T-helper 1 cell treated with Interleukin-12 subunit alpha and Interleukin-12 subunit beta and Interleukin-4 antibody, amounts not matched to agents 30 μg/mL and 1 μg/mL, for 36 hours (primary cell): Measurements from ENCODE around the gene GLYATL1B.
A peak's percentile ranks its signal among the peaks of the same experiment; 100 is the strongest.
"Not testable (repeated sequence)": the region's sequence is repeated elsewhere in the genome, so short reads cannot be mapped to it uniquely, and the experiment has no call there.

ENCODE experiments used
- H3K27ac Mint-ChIP-seq: one replicate; pipeline ENCODE4 v1.8.0; 2021; ENCODE audit warnings: mild to moderate bottlenecking, mixed read lengths
- H3K27me3 Mint-ChIP-seq: one replicate; pipeline ENCODE4 v1.8.0; 2021; ENCODE audit warnings: low read depth, mixed read lengths
- H3K36me3 Mint-ChIP-seq: one replicate; pipeline ENCODE4 v1.8.0; 2021; ENCODE audit warnings: low read depth, mixed read lengths
- H3K4me1 Mint-ChIP-seq: one replicate; pipeline ENCODE4 v1.8.0; 2021; ENCODE audit warnings: low read depth, mixed read lengths
- H3K4me3 Mint-ChIP-seq: one replicate; pipeline ENCODE4 v1.8.0; 2021; ENCODE audit warnings: mild to moderate bottlenecking, moderate library complexity, mixed read lengths
- H3K9me3 Mint-ChIP-seq: one replicate; pipeline ENCODE4 v1.8.0; 2021; ENCODE audit warnings: mixed read lengths

Gene GLYATL1B

DNA sequence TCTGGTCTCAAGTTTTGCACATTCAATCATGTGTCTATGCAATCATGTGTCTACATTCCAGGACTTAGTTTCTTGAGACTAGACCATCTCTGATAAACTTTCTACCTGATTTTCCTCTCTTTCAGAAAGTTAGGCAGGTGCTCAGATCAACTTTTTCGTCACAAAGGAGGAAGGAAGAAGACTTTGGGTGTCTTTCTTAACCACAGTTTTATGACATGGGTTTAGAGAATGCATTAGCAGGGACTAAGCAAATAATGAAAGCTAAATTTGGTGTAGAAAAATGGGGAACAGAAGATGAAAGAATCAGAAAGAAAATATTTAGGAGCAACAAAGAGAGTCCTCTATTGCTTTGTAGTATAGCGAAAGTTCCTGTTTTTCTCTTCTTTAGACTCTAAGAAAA lies 7.7 kb upstream of the GLYATL1B start:
- no peak overlapping the region for H3K27ac Mint-ChIP-seq
- H3K4me1 Mint-ChIP-seq = no peaks in the 10 kb centered on the region
- H3K27me3 Mint-ChIP-seq = peaks cover 24% of the 10 kb centered on the region
- H3K9me3 Mint-ChIP-seq = no peaks in the 10 kb centered on the region
- no peak overlapping the region for H3K4me3 Mint-ChIP-seq
- no peaks in the 10 kb centered on the region for H3K36me3 Mint-ChIP-seq

DNA sequence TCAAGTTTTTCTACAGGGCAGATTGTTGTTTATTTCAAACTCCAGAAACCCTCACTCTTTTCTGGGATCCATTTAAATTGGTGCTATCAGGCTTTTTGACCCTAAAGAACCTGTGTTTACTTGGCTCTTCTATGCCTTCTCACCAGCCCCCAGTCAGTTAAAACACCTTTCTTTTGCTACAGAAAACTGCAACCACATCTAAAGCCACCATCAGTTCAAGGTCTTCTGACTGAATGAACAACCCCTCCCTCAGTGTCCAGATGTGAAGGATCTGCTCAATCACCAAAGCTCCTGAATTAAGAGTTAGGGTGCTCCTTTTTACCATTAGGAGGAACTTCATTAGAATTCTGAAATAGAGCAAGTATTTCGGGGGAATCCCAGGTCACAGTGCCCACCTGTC lies 7.0 kb upstream of the GLYATL1B start:
- H3K4me3 Mint-ChIP-seq = no peak overlapping the region
- peaks cover 27% of the 10 kb centered on the region for H3K27me3 Mint-ChIP-seq
- no peaks in the 10 kb centered on the region for H3K9me3 Mint-ChIP-seq
- no peaks in the 10 kb centered on the region for H3K4me1 Mint-ChIP-seq
- no peaks in the 10 kb centered on the region for H3K36me3 Mint-ChIP-seq
- H3K27ac Mint-ChIP-seq = no peak overlapping the region

DNA sequence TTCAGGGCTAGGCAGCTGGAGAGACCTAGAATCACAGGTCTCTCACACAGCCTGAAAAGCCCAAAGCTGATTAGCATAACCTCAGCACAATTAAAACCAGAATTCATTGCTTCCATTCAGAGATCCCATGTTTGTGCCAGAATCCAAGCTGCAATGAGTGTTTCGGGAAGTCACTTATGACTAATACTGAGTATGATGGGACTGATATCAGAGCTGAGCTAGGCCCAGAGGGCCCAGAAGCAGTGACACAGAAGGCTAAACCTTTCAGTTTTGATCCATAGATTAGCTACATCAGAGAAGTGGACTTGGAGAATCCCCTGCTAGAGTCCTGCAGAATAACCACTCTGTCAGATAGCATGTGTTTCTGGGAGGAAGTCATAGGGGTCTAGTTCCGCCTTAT lies 5.7 kb upstream of the GLYATL1B start:
- H3K36me3 Mint-ChIP-seq, H3K4me1 Mint-ChIP-seq, H3K9me3 Mint-ChIP-seq: not testable (repeated sequence)

DNA sequence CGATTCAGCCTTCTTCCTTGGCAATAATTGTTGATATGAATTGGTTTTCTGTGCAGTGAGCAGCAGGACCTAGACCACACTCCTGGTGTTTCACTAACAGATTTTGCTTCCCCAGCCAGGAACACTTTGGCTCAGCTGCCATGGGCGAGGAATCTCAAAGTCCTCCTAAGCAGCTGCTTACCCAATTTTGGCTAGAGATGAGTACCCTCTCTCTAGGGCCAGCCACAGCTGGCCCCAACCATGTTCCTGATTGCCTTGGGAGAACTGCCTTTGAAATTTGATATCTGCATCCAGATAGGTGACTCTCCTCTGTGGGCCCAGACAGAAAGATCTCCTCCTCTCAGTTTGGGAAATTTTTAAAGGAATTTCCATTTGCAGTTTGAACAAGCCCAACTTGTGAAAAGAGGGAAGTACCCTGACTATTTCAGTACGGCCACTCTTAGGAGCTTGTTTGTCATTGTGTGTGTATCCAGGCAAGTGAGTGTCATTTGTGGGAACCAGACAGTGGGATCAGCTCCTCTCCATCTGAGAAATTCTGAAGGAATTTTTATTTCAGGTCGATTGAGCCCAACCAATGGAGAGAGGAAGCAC lies 4.6 kb upstream of the GLYATL1B start:
- peaks cover 17% of the 10 kb centered on the region for H3K27me3 Mint-ChIP-seq
- not testable (repeated sequence) for H3K27ac Mint-ChIP-seq, H3K9me3 Mint-ChIP-seq, H3K4me3 Mint-ChIP-seq, H3K36me3 Mint-ChIP-seq, H3K4me1 Mint-ChIP-seq

More for the DNA sequence above, 5.7 kb upstream of the GLYATL1B start:
- H3K27me3 Mint-ChIP-seq = peaks cover 17% of the 10 kb centered on the region
- not testable (repeated sequence) for H3K4me3 Mint-ChIP-seq, H3K27ac Mint-ChIP-seq

DNA sequence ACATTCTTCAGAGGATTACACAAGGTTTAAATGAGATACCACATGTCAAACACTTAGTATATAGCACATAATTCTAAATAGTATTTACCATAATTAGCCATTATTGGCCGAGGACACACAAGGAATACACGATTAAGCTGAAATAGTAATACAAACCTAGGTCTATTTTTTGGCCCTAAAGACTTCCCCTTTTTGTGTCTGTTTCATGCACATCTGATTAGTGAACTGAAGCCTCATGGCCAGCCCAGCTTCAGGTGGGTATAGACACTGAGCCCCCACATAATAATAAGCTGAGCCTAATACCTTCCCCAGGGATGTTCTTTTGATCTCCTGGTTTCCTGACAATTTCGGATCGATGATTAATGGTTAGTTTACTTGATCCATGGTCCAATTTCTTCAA lies 2.1 kb downstream of the GLYATL1B start:
- Mint-ChIP-seq H3K27me3 (peaks cover 27% of the 10 kb centered on the region), H3K9me3 (no peaks in the 10 kb centered on the region), H3K4me1 (no peaks in the 10 kb centered on the region), H3K4me3 (no peak overlapping the region), H3K27ac (no peak overlapping the region), H3K36me3 (no peaks in the 10 kb centered on the region)

DNA sequence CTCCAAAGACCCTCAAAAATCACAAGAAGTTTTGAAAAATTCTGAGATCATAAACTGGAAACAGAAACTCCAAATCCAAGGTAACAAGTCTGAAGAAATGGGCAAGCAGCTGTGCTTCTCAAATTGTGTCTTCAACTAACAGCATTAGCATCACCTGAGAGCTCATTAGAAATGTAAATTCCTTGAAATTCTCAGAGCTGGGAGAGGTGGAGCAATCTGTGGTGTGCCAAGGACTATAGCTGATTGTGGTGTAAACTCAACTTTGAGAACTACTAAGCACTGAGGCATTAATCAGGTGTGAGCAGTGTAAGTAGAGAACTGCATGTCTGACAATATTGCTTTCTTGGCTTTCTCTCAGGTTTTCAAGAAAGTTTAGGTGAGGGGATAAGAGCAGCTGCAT lies 7.5 kb downstream of the GLYATL1B start:
- H3K27ac Mint-ChIP-seq, H3K9me3 Mint-ChIP-seq, H3K4me1 Mint-ChIP-seq, H3K4me3 Mint-ChIP-seq, H3K36me3 Mint-ChIP-seq: not testable (repeated sequence)
- H3K27me3 Mint-ChIP-seq = peaks cover 22% of the 10 kb centered on the region

DNA sequence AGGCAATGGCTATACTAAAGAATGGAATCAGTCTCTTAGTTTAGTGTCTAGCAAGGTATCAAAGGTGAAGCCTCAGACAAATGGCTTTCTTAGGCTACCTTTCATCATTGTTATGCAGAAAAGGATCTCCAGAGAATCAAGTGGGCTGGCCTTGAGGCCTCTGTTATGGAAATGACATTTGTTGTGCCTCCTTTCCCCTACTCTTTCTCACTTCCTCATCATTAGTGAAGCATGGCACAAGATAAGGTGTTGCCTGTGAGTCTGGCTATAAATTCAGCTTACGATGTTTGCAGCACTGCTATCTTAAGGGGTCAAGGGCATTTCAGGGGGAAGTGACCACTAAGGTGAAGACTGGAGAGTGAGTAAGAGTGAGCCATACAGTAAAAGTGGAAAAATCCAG lies 9.1 kb downstream of the GLYATL1B start:
- H3K4me1 Mint-ChIP-seq, H3K4me3 Mint-ChIP-seq, H3K36me3 Mint-ChIP-seq, H3K27ac Mint-ChIP-seq, H3K9me3 Mint-ChIP-seq: not testable (repeated sequence)
- H3K27me3 Mint-ChIP-seq = peaks cover 24% of the 10 kb centered on the region

DNA sequence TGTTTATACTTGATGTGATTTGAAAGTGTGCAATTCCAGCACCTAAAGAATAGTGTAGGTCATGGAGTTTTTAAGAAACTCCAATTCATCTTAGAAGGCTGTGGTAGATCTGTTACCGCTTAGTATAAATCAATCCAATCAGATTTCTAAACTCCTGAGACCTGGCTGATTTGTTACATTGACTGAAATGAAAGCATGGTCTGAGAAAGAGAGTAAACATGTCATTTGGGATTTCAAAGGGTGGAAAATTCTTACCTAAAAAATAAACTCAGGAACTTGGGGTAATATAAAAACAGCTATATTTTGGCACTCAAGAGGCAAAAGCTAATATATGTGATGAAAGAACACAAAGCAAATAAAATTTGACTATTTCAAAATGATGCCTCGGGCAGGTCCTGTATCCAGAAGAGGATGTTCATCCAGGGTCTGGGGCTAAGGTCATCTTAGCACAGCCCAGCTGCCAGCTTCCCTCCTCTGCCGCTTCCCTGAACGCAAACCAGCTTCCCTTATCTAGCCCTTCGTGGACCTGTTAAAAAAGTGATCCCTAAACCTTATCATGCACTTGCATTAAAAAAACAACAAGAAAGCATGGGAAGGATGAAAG lies 10.0 kb downstream of the GLYATL1B start:
- not testable (repeated sequence) for H3K4me1 Mint-ChIP-seq, H3K4me3 Mint-ChIP-seq, H3K36me3 Mint-ChIP-seq, H3K9me3 Mint-ChIP-seq, H3K27ac Mint-ChIP-seq
- H3K27me3 Mint-ChIP-seq = peaks cover 26% of the 10 kb centered on the region

DNA sequence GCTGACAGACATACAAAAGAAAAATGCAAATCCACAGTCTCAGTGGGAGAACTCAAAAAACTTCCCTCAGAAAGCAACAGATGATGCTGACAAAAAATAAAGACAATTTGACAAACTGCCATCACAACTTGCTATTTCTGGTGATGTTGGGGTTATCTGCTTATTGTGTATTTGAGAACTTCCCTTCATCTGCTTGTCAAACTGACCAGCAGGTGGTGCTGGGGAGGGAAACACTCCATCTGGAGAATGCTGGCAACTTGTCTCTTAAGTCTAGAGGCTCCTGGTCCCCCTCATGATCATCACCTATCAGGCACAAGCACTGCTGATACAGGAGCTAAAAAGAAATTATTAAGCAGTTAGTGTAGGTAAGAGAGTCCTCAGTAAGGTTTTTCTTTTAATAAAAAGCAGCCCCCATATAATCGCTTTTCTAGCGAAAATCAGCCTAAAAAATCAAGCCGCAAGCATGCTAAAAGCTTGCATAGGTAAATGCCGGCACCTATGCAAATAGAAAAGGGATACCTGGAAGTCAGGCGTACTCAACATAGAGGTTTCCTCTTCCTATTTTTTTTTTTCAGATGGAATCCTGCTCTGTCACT lies 11.1 kb downstream of the GLYATL1B start:
- Mint-ChIP-seq H3K27me3 (peaks cover 26% of the 10 kb centered on the region), H3K4me3 (no peak overlapping the region), H3K27ac (no peak overlapping the region), H3K4me1 (peaks cover 14% of the 10 kb centered on the region), H3K9me3 (no peaks in the 10 kb centered on the region), H3K36me3 (no peaks in the 10 kb centered on the region)

DNA sequence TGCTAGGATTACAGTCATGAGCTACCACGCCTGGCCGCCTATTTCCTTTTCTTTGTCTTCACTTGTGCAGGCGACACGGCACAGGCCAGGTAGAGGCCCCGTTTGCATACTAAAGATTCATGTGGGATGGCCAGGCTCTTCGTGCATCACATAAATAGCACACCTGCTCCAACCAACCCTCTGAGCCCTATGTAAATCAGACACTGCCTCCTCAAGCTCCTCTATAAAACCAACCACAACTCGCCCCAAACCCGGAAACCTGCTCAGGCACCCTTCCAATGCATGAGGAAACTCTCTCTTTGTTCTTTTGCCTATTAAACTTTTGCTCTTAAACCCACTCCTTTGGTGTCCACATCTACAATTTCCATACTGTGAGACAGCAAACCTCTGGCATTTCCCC lies 11.8 kb downstream of the GLYATL1B start:
- H3K36me3 Mint-ChIP-seq, H3K9me3 Mint-ChIP-seq, H3K27ac Mint-ChIP-seq, H3K4me3 Mint-ChIP-seq: not testable (repeated sequence)
- peaks cover 15% of the 10 kb centered on the region for H3K4me1 Mint-ChIP-seq
- H3K27me3 Mint-ChIP-seq = peaks cover 21% of the 10 kb centered on the region

DNA sequence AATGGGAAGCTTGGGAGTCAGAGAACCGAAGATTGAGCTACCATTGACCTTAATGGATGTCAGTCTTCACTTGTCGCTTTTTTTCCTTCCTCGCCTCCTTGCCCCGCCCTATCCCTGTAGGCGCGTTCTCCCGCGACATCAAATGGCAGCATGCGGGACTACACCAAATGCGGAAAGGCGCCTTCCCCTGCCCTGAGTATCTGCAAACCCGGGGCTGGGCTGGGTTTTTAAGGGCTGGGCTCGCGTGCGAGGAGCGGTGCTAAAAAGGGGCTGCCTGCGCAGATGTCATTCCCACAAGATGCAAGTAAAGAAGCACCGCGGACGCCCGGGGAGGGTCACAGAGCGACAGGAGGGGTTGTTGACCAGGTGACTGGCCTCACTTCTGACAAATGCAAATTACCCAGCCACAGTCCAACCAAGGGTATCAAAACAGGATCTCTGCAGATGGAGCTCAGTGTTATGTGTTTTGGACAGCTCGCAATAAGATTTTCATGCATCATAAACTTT lies 16.2 kb downstream of the GLYATL1B start:
- Mint-ChIP-seq H3K4me1 (peaks cover 31% of the 10 kb centered on the region), H3K27me3 (peaks cover 17% of the 10 kb centered on the region), H3K36me3 (peaks cover 3% of the 10 kb centered on the region), H3K4me3 (peak overlapping the region; percentile 70), H3K9me3 (no peaks in the 10 kb centered on the region), H3K27ac (no peak overlapping the region)

DNA sequence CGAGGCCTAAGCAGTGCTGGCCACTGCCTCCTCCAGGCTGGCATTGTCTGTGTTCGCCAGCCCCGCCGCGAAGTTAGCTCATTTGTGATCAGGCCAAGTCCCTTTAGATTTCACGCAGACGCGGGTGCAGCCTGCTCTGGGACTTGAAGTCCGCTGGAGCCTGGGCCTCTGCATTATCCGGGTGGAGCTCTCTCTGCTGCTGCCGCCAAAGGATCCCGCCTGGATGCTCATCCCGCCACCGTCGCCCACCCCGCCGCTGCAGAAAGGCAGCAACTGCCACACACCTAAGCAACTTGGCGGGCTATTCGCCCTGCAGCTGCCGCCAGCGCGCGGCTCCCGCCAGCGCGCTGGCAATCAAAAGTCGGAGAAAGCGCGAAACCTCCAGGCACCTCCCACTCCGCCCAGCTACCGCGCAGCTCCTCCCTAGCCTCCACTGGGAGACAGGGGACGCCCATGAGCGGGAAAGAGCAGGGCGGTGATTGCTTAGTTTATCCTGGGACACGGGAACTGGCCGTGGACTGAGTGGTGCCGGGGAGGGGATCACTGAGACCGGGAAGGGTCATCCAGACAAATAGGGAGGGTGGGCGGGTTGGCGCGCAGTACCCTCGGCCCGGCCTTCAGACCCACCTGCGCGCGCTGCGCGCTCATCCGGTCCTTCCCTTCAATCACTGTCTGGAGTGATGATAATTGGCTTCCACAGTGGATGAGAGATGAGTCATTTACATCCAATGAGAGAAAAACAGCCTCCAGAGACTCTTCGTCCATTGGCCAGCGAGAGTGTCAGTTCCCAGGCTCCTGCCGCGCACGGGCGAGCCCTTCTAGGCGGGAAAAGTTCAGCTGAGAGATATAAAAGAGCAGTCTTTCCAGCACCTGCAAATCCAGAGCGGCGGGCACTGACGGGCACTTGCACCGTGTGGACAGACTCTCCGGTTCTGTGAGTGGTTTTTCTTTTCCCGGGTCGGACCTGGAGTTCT lies 20.5 kb downstream of the GLYATL1B start, which contains the start of gene FAM111B:
FAM111B (plus strand) TSS at position 875 of the 974 bp plus-strand sequence. CDS start 2,389 bp downstream, outside the sequence.
- Mint-ChIP-seq H3K4me1 (peaks cover 59% of the 10 kb centered on the region), H3K27ac (peak within 1 kb of the TSS; percentile 91), H3K4me3 (peak within 1 kb of the TSS; percentile 94), H3K27me3 (no peaks in the 10 kb centered on the region), H3K9me3 (no peaks in the 10 kb centered on the region), H3K36me3 (peaks cover 26% of the 10 kb centered on the region)

DNA sequence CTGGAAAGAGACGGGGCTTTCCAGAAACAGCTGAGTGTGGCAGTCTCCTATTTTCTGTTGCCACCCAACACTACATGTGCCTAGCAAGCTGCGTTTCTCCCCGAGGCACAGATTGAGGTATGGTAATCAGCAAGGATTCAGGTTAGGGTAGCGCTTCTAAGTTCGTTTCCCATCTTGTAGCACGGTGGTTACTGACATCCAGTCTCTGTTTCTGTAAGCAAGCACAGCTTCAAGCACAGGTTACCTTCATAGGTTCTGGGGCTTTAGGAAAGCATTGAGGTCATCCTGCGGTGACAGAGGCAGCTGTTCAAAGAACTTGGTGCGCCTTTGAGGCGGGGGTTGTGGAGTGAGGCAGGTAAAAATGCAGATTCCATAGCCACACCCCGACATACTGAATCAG lies 21.6 kb downstream of the GLYATL1B start:
- not testable (repeated sequence) for H3K9me3 Mint-ChIP-seq, H3K27me3 Mint-ChIP-seq
- Mint-ChIP-seq H3K27ac (peak overlapping the region; percentile 91), H3K36me3 (peaks cover 29% of the 10 kb centered on the region), H3K4me3 (peak overlapping the region; percentile 94), H3K4me1 (peaks cover 57% of the 10 kb centered on the region)

DNA sequence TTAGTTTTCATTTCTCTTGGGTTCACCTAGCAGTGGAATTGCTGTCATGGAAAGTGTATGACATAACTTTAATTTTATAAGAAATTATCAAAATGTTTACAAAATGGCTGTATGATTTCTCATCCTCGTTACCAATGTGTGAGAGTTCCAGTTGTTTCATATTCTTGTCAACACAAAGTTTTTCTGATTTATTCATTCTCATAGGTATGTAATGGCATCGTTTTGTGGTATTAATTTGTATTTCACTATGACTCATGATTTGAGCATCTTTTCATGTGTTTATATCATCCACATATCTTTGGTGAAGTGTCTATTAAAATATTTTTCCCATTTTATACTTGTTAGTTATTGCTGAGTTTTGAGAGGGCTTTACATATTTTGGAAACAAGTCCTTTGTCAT lies 26.4 kb downstream of the GLYATL1B start:
- peaks cover 50% of the 10 kb centered on the region for H3K4me1 Mint-ChIP-seq
- no peak overlapping the region for H3K4me3 Mint-ChIP-seq
- H3K9me3 Mint-ChIP-seq = peaks cover 5% of the 10 kb centered on the region
- H3K27ac Mint-ChIP-seq = no peak overlapping the region
- H3K27me3 Mint-ChIP-seq = no peaks in the 10 kb centered on the region
- H3K36me3 Mint-ChIP-seq = peaks cover 73% of the 10 kb centered on the region
